GM12864 (cell line): ENCODE measurements around the gene RAD51AP1.

Experiments
- DNase-seq: peaks from one replicate; pipeline ENCODE4 v3.0.0-alpha.2; 2011; ENCODE audit warnings: low read depth
- H3K4me3 ChIP-seq: 2 replicates; pipeline ENCODE4 v1.5.1; 2011; ENCODE audit warnings: mild to moderate bottlenecking, low read depth, low read length, control low read depth
- TF ChIP-seq, protein P1 (sequence below): IDR thresholded peaks from 2 replicates; pipeline ENCODE4 v1.5.1; 2011; ENCODE audit warnings: low read depth, mild to moderate bottlenecking, moderate library complexity, low read length, control low read depth, inconsistent platforms; ENCODE audit errors: missing control alignments

RAD51AP1 gene

DNA sequence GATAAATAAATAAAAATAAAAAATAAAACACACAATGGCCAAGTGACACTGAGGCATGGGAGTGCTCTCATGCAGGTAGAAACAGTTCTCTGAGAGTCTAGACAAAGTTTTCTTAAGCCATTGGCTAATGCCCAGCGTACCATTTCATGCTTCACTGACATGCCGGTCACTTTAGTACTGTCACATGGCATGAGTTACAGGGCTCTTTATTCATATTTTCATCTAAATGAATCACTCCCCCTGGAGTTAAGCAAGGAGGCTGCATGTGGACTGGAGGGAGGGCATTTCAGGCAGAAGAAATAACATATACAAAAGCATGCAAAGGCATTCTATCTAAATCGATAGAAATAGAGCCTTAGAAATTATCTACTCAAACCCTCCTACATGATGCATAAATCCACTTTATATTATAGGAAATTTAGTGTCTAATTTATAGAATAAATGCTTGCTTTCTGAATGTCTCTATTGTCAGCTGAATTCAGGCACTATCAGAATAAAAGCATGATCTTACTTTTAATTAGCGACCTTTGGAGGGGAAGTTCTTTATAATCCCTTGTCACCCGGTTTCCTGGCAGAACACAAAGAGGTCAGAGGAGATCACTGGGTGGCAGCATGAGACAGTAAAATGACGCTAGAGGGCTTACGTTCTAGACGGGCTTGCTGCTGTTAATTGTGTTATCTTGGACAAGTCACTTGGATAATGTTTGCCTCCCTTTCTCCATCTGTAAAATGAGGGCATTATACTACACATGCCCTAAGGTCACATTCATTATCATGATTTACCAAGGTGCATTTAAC is 40.8 kb downstream of the RAD51AP1 start:
- H3K4me3 ChIP-seq = no peak overlapping the region
- TF ChIP-seq, protein P1, sequence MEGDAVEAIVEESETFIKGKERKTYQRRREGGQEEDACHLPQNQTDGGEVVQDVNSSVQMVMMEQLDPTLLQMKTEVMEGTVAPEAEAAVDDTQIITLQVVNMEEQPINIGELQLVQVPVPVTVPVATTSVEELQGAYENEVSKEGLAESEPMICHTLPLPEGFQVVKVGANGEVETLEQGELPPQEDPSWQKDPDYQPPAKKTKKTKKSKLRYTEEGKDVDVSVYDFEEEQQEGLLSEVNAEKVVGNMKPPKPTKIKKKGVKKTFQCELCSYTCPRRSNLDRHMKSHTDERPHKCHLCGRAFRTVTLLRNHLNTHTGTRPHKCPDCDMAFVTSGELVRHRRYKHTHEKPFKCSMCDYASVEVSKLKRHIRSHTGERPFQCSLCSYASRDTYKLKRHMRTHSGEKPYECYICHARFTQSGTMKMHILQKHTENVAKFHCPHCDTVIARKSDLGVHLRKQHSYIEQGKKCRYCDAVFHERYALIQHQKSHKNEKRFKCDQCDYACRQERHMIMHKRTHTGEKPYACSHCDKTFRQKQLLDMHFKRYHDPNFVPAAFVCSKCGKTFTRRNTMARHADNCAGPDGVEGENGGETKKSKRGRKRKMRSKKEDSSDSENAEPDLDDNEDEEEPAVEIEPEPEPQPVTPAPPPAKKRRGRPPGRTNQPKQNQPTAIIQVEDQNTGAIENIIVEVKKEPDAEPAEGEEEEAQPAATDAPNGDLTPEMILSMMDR = peak; percentile 33
- no peak for DNase-seq

DNA sequence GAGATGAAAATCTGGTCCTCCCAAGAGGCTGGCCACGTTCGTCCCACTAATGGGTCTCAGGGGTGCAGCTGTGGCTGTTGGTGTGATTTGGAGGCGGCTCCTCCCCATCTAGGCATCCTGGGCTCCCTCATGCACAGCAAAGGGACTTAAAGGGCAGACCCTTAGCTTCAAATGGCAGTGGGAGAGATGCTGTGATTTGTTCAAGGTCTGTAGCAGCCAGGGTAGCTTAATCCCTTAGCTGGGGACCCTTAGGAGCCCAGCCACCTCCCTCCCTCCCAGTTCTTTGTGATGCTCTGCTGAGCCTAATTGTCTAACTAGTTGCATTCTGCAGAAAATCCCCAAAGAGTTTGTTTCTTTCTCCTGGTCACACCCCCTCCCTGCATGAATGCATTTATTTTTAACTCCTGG is 41.6 kb downstream of the RAD51AP1 start:
- TF ChIP-seq, protein P1 = no peak
- H3K4me3 ChIP-seq = no peak overlapping the region
- no peak for DNase-seq

DNA sequence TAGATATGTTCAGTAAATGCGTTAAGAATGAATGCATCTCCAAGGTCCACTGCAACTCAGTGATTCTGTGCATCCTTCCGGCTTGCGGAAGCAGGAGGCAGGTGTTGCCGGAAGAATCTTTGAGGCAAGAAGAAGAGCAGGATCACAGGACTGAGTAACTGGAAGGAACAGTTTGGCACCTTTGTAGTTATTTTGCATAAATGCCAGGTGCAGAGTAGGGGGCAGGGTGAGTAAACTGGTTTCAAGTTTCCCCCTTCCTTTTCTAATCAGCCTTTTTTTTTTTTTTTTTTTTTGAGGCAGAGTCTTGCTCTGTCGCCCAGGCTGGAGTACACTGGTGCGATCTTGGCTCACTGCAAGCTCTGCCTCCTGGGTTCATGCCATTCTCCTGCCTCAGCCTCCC is 45.6 kb downstream of the RAD51AP1 start:
- no peak overlapping the region for H3K4me3 ChIP-seq
- no peak for DNase-seq
- TF ChIP-seq, protein P1 = no peak

DNA sequence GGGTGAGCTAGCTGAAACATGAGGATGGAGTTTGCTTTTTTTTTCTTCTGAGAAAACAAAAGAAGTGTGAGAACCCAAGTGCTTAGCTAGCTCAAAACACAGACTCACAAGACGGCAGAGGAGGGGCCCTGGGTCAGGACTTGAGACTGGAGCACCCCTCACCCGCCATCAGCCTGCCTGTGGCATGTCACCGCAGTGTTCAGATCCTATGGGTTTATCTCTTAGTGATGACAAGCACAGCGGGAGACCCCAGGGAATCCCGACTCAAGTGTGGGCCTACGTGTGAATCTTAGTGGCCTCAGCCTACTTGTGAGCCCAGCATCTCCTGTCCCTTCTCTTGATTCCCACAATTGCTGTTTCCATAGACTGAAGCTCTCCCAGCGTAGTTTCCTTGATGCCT is 46.2 kb downstream of the RAD51AP1 start:
- no peak for DNase-seq
- H3K4me3 ChIP-seq = no peak overlapping the region
- TF ChIP-seq, protein P1 = no peak

DNA sequence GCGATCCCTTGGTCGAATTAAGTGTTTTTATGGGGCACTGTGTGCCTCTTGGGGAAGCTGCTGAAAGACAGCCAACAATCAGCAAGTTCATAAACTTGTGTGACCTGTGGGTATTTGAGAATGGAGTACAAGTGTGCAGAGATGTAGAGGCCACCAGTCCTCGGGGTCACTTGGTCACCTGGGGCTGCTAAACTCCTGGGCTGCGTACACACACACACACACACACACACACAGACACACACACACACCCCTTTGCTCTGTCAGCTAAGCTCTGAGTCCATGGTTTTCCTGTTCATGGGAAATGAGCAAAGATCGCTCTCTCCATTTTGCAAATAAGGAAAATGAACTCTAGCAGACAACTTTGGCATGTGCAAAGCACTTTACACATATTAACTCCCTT is 47.8 kb downstream of the RAD51AP1 start:
- no peak for DNase-seq
- no peak overlapping the region for H3K4me3 ChIP-seq
- TF ChIP-seq, protein P1 = no peak

DNA sequence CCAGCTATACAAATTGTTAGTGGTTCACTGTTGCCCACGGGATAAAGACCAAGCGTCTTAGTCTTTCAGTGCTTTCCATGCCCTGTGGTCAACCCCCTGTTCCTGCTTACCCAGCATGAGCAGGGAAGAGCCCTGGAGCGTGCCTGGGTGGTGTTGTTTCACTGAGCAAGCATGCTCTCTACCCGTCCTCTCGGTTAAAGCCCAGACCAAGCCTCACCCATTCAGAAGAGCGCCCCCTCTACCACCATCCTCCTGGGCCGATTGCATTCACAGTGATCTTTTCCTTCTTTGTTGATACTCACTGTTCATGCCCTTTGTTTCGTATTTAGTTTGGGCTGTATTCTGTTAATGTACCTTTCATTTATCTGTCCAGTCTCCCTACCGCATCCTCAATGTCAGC is 48.4 kb downstream of the RAD51AP1 start:
- no peak overlapping the region for H3K4me3 ChIP-seq
- DNase-seq = no peak
- TF ChIP-seq, protein P1 = no peak

DNA sequence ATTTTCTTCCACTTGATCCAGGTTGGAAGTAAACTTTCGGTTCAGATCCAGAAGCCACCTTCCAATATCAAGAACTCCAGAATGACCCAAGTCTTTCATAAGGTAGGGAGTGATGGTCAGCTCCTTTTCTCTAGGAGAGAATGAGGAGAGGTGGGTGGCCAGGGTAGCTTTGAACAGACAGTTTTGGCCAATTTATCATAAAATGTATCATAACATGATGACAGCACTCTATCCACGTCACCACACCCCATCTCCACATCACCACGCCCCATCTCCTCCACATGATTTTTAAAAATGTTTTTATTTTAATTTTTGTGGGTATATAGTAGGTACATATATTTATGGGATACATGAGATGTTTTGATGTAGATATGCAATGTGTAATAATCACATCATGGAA is 50.2 kb downstream of the RAD51AP1 start:
- no peak overlapping the region for H3K4me3 ChIP-seq
- TF ChIP-seq, protein P1 = no peak

More for the DNA sequence above, 50.2 kb downstream of the RAD51AP1 start:
- DNase-seq = no peak
